ENCODE results near the gene RBP2.

Gene RBP2

GRCh38 chr3:139477710-139478640 lies 1.7 kb upstream of the RBP2 start:
- no peak for FAIRE-seq
- TF ChIP-seq POLR2A (IDR thresholded peaks at IDR 0.05; ENCODE audit: low read depth, low read length) (no peak), TAF1 (IDR thresholded peaks at IDR 0.05; ENCODE audit: borderline replicate concordance, low read depth, low read length) (no peak), POLR2AphosphoS5 (IDR thresholded peaks at IDR 0.05; ENCODE audit: low read depth, low read length) (no peak)

GRCh38 chr3:139473155-139473771 lies 3.1 kb downstream of the RBP2 start:
- FAIRE-seq (no peak), DNase-seq (ENCODE audit: insufficient read length) (no peak)
- no peak for TF ChIP-seq POLR2AphosphoS5 (IDR thresholded peaks at IDR 0.05; ENCODE audit: low read depth, low read length)
- TF ChIP-seq TAF1 (IDR thresholded peaks at IDR 0.05; ENCODE audit: borderline replicate concordance, low read depth, low read length), result no peak
- TF ChIP-seq POLR2A (IDR thresholded peaks at IDR 0.05; ENCODE audit: low read depth, low read length), result no peak

More at GRCh38 chr3:139477710-139478640, 1.7 kb upstream of the RBP2 start:
- no peak for DNase-seq (ENCODE audit: insufficient read length)

- no peak for FAIRE-seq
- no peak for TF ChIP-seq POLR2A (IDR thresholded peaks at IDR 0.05; ENCODE audit: low read depth, low read length)
- TF ChIP-seq TAF1 (IDR thresholded peaks at IDR 0.05; ENCODE audit: borderline replicate concordance, low read depth, low read length), result no peak
- no peak for TF ChIP-seq POLR2AphosphoS5 (IDR thresholded peaks at IDR 0.05; ENCODE audit: low read depth, low read length)
- DNase-seq (ENCODE audit: insufficient read length), result no peak
Observed at GRCh38 chr3:139472380-139473010, 3.8 kb downstream of the RBP2 start.

GRCh38 chr3:139470199-139470598 lies 6.1 kb downstream of the RBP2 start:
- no peak for DNase-seq (ENCODE audit: insufficient read length)
- no peak for FAIRE-seq
- TF ChIP-seq POLR2AphosphoS5 (IDR thresholded peaks at IDR 0.05; ENCODE audit: low read depth, low read length) (no peak), TAF1 (IDR thresholded peaks at IDR 0.05; ENCODE audit: borderline replicate concordance, low read depth, low read length) (no peak), POLR2A (IDR thresholded peaks at IDR 0.05; ENCODE audit: low read depth, low read length) (no peak)

GRCh38 chr3:139468399-139468798 lies 7.9 kb downstream of the RBP2 start:
- DNase-seq (ENCODE audit: insufficient read length), result no peak
- FAIRE-seq, result no peak
- no peak for TF ChIP-seq POLR2A (IDR thresholded peaks at IDR 0.05; ENCODE audit: low read depth, low read length)
- TF ChIP-seq TAF1 (IDR thresholded peaks at IDR 0.05; ENCODE audit: borderline replicate concordance, low read depth, low read length), result no peak
- TF ChIP-seq POLR2AphosphoS5 (IDR thresholded peaks at IDR 0.05; ENCODE audit: low read depth, low read length), result no peak

- FAIRE-seq, result no peak
- no peak for DNase-seq (ENCODE audit: insufficient read length)
- TF ChIP-seq TAF1 (IDR thresholded peaks at IDR 0.05; ENCODE audit: borderline replicate concordance, low read depth, low read length) (no peak), POLR2A (IDR thresholded peaks at IDR 0.05; ENCODE audit: low read depth, low read length) (no peak), POLR2AphosphoS5 (IDR thresholded peaks at IDR 0.05; ENCODE audit: low read depth, low read length) (no peak)
Observed at GRCh38 chr3:139466360-139466759, 10.0 kb downstream of the RBP2 start.

- FAIRE-seq, result no peak
- TF ChIP-seq TAF1 (IDR thresholded peaks at IDR 0.05; ENCODE audit: borderline replicate concordance, low read depth, low read length) (no peak), POLR2AphosphoS5 (IDR thresholded peaks at IDR 0.05; ENCODE audit: low read depth, low read length) (no peak), POLR2A (IDR thresholded peaks at IDR 0.05; ENCODE audit: low read depth, low read length) (no peak)
- no peak for DNase-seq (ENCODE audit: insufficient read length)
Observed at GRCh38 chr3:139465636-139466035, 10.7 kb downstream of the RBP2 start.

- DNase-seq (ENCODE audit: insufficient read length), result no peak
- FAIRE-seq, result no peak
- TF ChIP-seq TAF1 (IDR thresholded peaks at IDR 0.05; ENCODE audit: borderline replicate concordance, low read depth, low read length) (no peak), POLR2AphosphoS5 (IDR thresholded peaks at IDR 0.05; ENCODE audit: low read depth, low read length) (no peak), POLR2A (IDR thresholded peaks at IDR 0.05; ENCODE audit: low read depth, low read length) (no peak)
Observed at GRCh38 chr3:139463466-139463865, 12.8 kb downstream of the RBP2 start.

- no peak for DNase-seq (ENCODE audit: insufficient read length)
- no peak for FAIRE-seq
- no peak for TF ChIP-seq POLR2A (IDR thresholded peaks at IDR 0.05; ENCODE audit: low read depth, low read length)
- no peak for TF ChIP-seq TAF1 (IDR thresholded peaks at IDR 0.05; ENCODE audit: borderline replicate concordance, low read depth, low read length)
- no peak for TF ChIP-seq POLR2AphosphoS5 (IDR thresholded peaks at IDR 0.05; ENCODE audit: low read depth, low read length)
Observed at GRCh38 chr3:139460529-139460928, 15.8 kb downstream of the RBP2 start.

GRCh38 chr3:139460076-139460475 lies 16.2 kb downstream of the RBP2 start:
- no peak for FAIRE-seq
- TF ChIP-seq POLR2A (IDR thresholded peaks at IDR 0.05; ENCODE audit: low read depth, low read length), result no peak
- no peak for TF ChIP-seq POLR2AphosphoS5 (IDR thresholded peaks at IDR 0.05; ENCODE audit: low read depth, low read length)
- TF ChIP-seq TAF1 (IDR thresholded peaks at IDR 0.05; ENCODE audit: borderline replicate concordance, low read depth, low read length), result no peak
- DNase-seq (ENCODE audit: insufficient read length), result no peak

- DNase-seq (ENCODE audit: insufficient read length), result no peak
- no peak for FAIRE-seq
- no peak for TF ChIP-seq POLR2AphosphoS5 (IDR thresholded peaks at IDR 0.05; ENCODE audit: low read depth, low read length)
- no peak for TF ChIP-seq POLR2A (IDR thresholded peaks at IDR 0.05; ENCODE audit: low read depth, low read length)
- TF ChIP-seq TAF1 (IDR thresholded peaks at IDR 0.05; ENCODE audit: borderline replicate concordance, low read depth, low read length), result no peak
Observed at GRCh38 chr3:139458348-139458747, 18.0 kb downstream of the RBP2 start.

Data from GM12892 (cell line).